ENCODE data around the gene ZBTB5.
"Not testable (repeated sequence)": the region's sequence is repeated elsewhere in the genome, so short reads cannot be mapped to it uniquely, and the experiment has no call there.

The ZBTB5 gene

GRCh38 chr9:37474438-37474837 is 9.2 kb upstream of the ZBTB5 start:
- no peak for TF ChIP-seq CTCF (IDR thresholded peaks at IDR 0.05; ENCODE audit: control insufficient read depth, extremely low read depth, insufficient read depth)
- DNase-seq (ENCODE audit: low read depth), result no peak
- no peak overlapping the region for H3K4me3 ChIP-seq (ENCODE audit: low read depth, low read length)

GRCh38 chr9:37473982-37474381 is 8.7 kb upstream of the ZBTB5 start:
- not testable (repeated sequence) for H3K4me3 ChIP-seq (ENCODE audit: low read depth, low read length); DNase-seq (ENCODE audit: low read depth)

- no peak for TF ChIP-seq CTCF (IDR thresholded peaks at IDR 0.05; ENCODE audit: control insufficient read depth, extremely low read depth, insufficient read depth)
- no peak overlapping the region for H3K4me3 ChIP-seq (ENCODE audit: low read depth, low read length)
- DNase-seq (ENCODE audit: low read depth), result no peak
These were observed 6.9 kb upstream of the ZBTB5 start for GRCh38 chr9:37471942-37472684.

- no peak for TF ChIP-seq CTCF (IDR thresholded peaks at IDR 0.05; ENCODE audit: control insufficient read depth, extremely low read depth, insufficient read depth)
- no peak overlapping the region for H3K4me3 ChIP-seq (ENCODE audit: low read depth, low read length)
- no peak for DNase-seq (ENCODE audit: low read depth)
These were observed 3.4 kb upstream of the ZBTB5 start for GRCh38 chr9:37468620-37469019.

- DNase-seq (ENCODE audit: low read depth); H3K4me3 ChIP-seq (ENCODE audit: low read depth, low read length): not testable (repeated sequence)
These were observed 2.3 kb upstream of the ZBTB5 start for GRCh38 chr9:37467530-37467929.

- DNase-seq (ENCODE audit: low read depth), result no peak
- peak overlapping the region; percentile 69 for H3K4me3 ChIP-seq (ENCODE audit: low read depth, low read length)
- TF ChIP-seq CTCF (IDR thresholded peaks at IDR 0.05; ENCODE audit: control insufficient read depth, extremely low read depth, insufficient read depth), result no peak
These were observed 923 bp upstream of the ZBTB5 start for GRCh38 chr9:37466037-37466709.

- peak overlapping the region; percentile 69 for H3K4me3 ChIP-seq (ENCODE audit: low read depth, low read length)
- TF ChIP-seq CTCF (IDR thresholded peaks at IDR 0.05; ENCODE audit: control insufficient read depth, extremely low read depth, insufficient read depth), result no peak
- no peak for DNase-seq (ENCODE audit: low read depth)
These were observed 613 bp downstream of the ZBTB5 start for GRCh38 chr9:37464426-37465248.
